Motor neuron (in vitro differentiated cells): ENCODE results near the gene ZNF91. TPM values are rescaled to one million over a fixed set of nuclear protein-coding genes. Genes with fewer than 3 reads are reported as not detected.
"Not testable (repeated sequence)": the region's sequence is repeated elsewhere in the genome, so short reads cannot be mapped to it uniquely, and the experiment has no call there.

Experiments used
- ATAC-seq, 8 experiments: fragments of 200-7000 bp; cut with Tn5 transposase; replicated peaks in 6 of 8; 2 replicates each; pipeline ENCODE4 v1.8.0; 2021; ENCODE audit warnings: mild to moderate bottlenecking in 8 of 8, moderate library complexity in 8 of 8
- H3K27ac ChIP-seq, 2 donors: fragments of 250-450 bp; sonication (Bioruptor Pico); 2 replicates each; pipeline ENCODE4 v1.9.0; 2021; ENCODE audit warnings: antibody characterized with exemption in 2 of 2, mild to moderate bottlenecking in 2 of 2, moderate library complexity in 1 of 2
- H3K4me1 ChIP-seq, 2 donors: fragments of 250-450 bp; sonication (Bioruptor Pico); replicated peaks in 1 of 2; 2 replicates each; pipeline ENCODE4 v1.6.1; 2021; ENCODE audit warnings: antibody characterized with exemption in 2 of 2, mild to moderate bottlenecking in 2 of 2, moderate library complexity in 1 of 2
- H3K4me3 ChIP-seq, 5 donors: fragments of 250-450 bp; sonication (Bioruptor Pico); 2 replicates each; pipeline ENCODE4 v1.9.0; 2021; ENCODE audit warnings: antibody characterized with exemption in 5 of 5, mild to moderate bottlenecking in 5 of 5, moderate library complexity in 4 of 5
- WGBS, 10 experiments: fragments of 450-650 bp; shearing (Covaris generic); methylation state at CpG; one replicate each; pipeline ENCODE4 v1.0.0; 2022; 5-methylcytosine and 5-hydroxymethylcytosine counted together
- in situ Hi-C, 9 experiments: fragments of 400-800 bp; cut with MboI; loops; one replicate each; pipeline ENCODE4 v1.15.0; 2021; ENCODE audit warnings: low sequenced_read_pairs in 9 of 9, low pct_unique_long_range_greater_than_20kb in 2 of 9; ENCODE audit not compliant: unreplicated experiment in 9 of 9
- total RNA-seq, 8 experiments: library from RNA; unstranded; fragments of 300-600 nt; gene quantifications; 2 replicates each; pipeline versions ENCODE4 v1.2.3 to v1.2.4, GENCODE V29; 2022

ZNF91 gene
- 100 to 1,000 TPM in 5 of 8 experiments, 10 to 100 TPM in 3; 18.1 to 233 (median 137) TPM for total RNA-seq

DNA sequence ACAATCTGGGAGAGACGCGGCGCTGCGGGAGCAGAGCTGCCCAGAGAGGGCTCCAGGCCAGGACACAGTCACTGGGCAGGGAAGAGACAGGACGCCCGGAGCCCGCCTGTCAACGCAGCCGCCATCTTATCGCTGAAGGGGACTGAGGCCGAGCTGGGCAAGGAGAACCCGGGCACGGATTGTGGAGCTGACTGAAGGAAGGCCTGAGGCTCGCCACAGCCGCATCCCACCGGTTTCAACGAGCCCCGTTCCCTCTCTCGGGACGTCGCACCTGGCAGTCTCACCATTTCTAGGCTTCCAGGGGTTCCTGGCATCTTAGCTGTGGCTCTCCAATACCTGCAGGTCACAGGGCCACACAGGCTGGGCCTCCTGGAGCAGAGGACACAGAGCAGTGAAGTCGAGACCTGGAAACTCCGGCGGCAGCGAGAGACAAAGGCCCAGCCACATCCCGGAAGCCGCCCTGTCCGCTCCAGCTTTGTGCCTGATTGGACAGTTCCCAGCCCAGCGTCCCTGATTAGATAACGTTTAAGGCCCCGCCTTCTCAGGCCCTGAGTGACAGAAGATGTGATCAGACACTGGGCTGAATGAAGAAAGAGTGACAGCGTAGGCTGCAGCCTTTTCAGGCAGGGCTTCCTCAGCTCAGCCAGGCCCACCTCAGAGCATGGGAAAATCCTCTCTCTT lies at the start of gene ZNF91:
Gene ZNF91 (minus strand): TSS at position 431 of the 681 bp plus-strand sequence. CDS start 117 bp downstream, at position 314.
- 0 to 5% (median 0%) methylated on average over 1 to 11 of the region's 32 CpGs; no CpG with 5 or more reads in 2 of the 10 experiments for WGBS, 10 experiments
- peak within 1 kb of the TSS; percentile 67 to 96 (median 83) for H3K4me3 ChIP-seq
- in situ Hi-C loops: no loop called here
- H3K4me1 ChIP-seq: peaks cover 5 to 15% of the 10 kb centered on the region in 2 donors
- H3K27ac ChIP-seq: peak within 1 kb of the TSS; percentile 97 to 98
- peak; percentile 92 to 99 (median 98) for ATAC-seq

DNA sequence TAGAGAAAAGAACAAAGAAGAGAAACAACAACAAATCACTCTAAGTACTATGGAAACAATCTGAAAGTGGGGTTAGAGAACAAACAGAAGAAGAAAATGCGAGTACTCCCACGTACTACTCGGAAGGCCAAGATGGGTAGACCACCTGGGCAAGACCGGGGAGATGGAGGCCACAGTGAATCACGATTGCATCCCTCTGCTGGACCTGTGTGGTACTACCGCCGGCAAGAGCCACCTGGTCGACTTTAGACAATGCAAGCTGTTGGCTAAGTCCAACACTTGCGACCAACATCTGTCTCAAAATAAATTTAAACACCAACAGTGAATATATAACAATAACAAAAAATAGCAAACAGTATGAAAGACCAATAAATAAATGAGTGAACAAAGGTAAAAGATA lies 45.5 kb upstream of the ZNF91 start:
- H3K27ac ChIP-seq: no peak overlapping the region
- in situ Hi-C loops: no loop called here
- H3K4me3 ChIP-seq: no peak overlapping the region
- 19 to 73% (median 61%) methylated on average over 1 to 9 of the region's 9 CpGs for WGBS, 10 experiments
- ATAC-seq: peak in 1 of 8 experiments; percentile 45
- no peaks in the 10 kb centered on the region for H3K4me1 ChIP-seq

- H3K4me3 ChIP-seq: no peak overlapping the region
- 17 to 100% (median 74%) methylated on average over 3 to 7 of the region's 9 CpGs; no CpG with 5 or more reads in 1 of the 10 experiments for WGBS, 10 experiments
- no peak overlapping the region for H3K27ac ChIP-seq
- ATAC-seq: no peak
- no peaks in the 10 kb centered on the region for H3K4me1 ChIP-seq
- in situ Hi-C loops: no loop called here
Observed at GRCh38 chr19:23440207-23440606, 44.9 kb upstream of the ZNF91 start.

DNA sequence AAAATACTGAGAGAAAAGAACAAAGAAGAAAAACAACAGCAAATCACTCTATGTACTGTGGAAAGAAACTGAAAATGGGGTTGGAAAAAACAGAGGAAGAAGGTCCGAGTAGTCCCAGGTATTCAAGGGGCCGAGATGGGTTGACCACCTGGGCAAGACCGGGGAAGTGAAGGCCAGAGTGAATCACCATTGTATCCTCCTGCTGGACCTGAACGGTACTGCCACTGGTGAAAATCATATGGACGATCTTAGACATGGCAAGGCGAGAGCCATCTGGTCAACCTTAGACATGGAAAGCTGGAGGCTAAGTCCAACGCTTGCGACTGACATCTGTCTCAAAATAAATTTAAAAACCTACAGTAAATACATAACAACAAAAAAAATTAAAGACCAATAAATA lies 44.4 kb upstream of the ZNF91 start:
- H3K27ac ChIP-seq: no peak overlapping the region
- no peaks in the 10 kb centered on the region for H3K4me1 ChIP-seq
- 27 to 80% (median 71%) methylated on average over 3 to 8 of the region's 8 CpGs; no CpG with 5 or more reads in 2 of the 10 experiments for WGBS, 10 experiments
- in situ Hi-C loops: no loop called here
- H3K4me3 ChIP-seq: no peak overlapping the region
- no peak for ATAC-seq

DNA sequence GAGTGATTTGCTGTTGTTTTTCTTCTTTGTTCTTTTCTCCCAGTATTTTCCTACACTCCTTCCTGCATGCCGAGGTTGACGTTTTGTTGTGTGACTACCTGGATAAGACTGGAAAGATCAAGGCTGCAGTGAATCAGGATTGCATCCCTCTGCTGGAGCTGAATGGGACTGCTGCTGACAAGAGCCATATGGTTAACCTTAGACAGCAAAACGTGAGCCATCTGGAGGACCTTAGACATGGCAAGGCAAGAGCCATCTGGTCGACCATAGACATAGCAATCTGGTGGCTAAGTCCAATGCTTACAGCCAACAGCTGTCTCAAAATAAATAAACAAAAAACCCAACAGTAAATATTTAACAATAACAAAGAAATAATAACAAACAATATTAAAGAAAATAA lies 42.6 kb upstream of the ZNF91 start:
- in situ Hi-C loops: no loop called here
- Histone ChIP-seq H3K4me1 (no peaks in the 10 kb centered on the region), H3K27ac (no peak overlapping the region), H3K4me3 (no peak overlapping the region)
- ATAC-seq: no peak
- WGBS, 10 experiments: 0 to 80% (median 58%) methylated on average over 1 to 4 of the region's 4 CpGs; no CpG with 5 or more reads in 1 of the 10 experiments

DNA sequence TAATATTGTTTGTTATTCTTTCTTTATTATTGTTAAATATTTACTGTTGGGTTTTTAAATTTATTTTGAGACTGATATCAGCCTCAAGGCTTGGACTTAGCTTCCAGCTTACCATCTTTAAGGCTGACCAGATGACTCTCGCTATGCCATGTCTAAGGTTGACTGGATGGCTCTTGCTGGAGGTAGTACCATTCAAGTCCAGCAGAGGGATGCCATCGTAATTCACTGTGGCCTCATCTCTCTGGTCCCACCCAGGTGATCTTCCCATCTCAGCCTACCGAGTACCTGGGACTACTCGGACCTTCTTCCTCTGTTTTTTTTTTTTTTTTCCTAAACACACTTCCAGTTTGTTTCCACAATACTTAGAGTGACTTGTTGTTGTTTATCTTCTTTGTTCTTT lies 41.7 kb upstream of the ZNF91 start:
- in situ Hi-C loops: no loop called here
- peak in 1 of 8 experiments; percentile 16 for ATAC-seq
- Histone ChIP-seq H3K4me1 (no peaks in the 10 kb centered on the region), H3K27ac (no peak overlapping the region), H3K4me3 (no peak overlapping the region)
- whole genome bisulfite sequencing, 10 experiments: 33 to 81% (median 57%) methylated on average over 2 to 4 of the region's 4 CpGs; no CpG with 5 or more reads in 1 of the 10 experiments

DNA sequence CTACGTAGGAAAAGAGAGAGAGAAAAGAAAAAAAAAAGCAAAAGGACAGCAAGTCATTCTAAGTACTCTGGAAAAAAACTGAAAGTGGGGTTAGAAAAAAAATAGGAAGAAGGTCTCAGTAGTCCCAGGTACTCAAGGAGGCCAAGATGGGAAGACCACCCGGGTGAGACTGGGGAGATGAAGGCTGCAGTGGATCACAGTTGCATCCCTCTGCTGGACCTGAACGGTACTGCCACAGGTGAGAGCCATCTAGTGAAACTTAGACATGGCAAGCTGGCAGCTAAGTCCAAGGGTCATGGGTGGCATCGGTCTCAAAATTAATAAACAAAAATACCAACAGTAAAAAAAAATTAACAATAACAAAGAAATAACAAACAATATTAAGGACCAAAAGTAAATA lies 41.0 kb upstream of the ZNF91 start:
- no peaks in the 10 kb centered on the region for H3K4me1 ChIP-seq
- ATAC-seq: no peak
- H3K4me3 ChIP-seq: no peak overlapping the region
- 17 to 100% (median 63%) methylated on average over 1 to 4 of the region's 4 CpGs; no CpG with 5 or more reads in 1 of the 10 experiments for WGBS, 10 experiments
- in situ Hi-C loops: no loop called here
- H3K27ac ChIP-seq: no peak overlapping the region

GRCh38 chr19:23420824-23421223 lies 25.6 kb upstream of the ZNF91 start:
- no peak for ATAC-seq
- Histone ChIP-seq H3K27ac (no peak overlapping the region), H3K4me1 (no peaks in the 10 kb centered on the region), H3K4me3 (no peak overlapping the region)
- WGBS, 10 experiments: 40 to 80% (median 58%) methylated on average over 1 to 4 of the region's 5 CpGs; no CpG with 5 or more reads in 6 of the 10 experiments
- in situ Hi-C loops: no loop called here

- H3K4me1 ChIP-seq, in situ Hi-C loops, H3K4me3 ChIP-seq, H3K27ac ChIP-seq, ATAC-seq: not testable (repeated sequence)
- no CpG with 5 or more reads among the region's 38 CpGs for WGBS, 10 experiments
Observed at GRCh38 chr19:23419261-23419660, 24.0 kb upstream of the ZNF91 start.

DNA sequence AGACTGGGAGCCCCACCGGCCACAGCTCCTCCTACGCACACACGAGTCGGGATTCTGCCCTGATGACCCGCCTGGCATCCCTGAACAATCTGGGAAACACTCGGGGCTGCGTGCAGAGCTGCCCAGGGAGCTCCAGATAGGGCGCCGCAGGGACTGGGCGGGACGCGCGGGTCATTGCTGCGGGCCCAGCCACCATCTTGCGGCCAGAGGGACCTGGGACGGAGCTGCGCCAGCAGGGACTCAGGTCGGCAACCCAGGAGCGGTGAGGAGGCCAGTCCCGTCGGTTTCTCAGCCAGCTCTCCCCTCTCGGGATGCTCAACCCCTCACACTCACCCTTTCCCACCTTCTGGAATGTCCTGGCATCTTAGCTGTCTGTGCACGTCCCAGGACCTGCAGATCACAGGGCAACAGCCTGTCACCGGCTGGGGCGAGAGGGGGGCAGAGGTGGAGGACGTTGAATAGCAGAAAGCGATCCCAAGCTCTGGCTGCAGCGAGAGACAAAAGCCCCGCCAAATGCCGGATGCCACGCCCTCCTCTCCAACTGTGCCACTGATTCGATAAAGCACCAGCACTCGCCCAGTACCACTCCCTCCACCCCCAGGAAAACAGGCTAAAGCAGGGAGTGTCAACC lies 20.4 kb upstream of the ZNF91 start:
- ATAC-seq: peak; percentile 85 to 96 (median 93)
- Histone ChIP-seq H3K4me3 (peak overlapping the region; percentile 45 to 57 (median 53)), H3K4me1 (peaks cover 0 to 3% of the 10 kb centered on the region in 2 donors), H3K27ac (peak overlapping the region in 1 of 2 donors; percentile 24)
- 0 to 8% (median 0%) methylated on average over 2 to 12 of the region's 33 CpGs; no CpG with 5 or more reads in 4 of the 10 experiments for WGBS, 10 experiments
- in situ Hi-C loops: no loop called here

DNA sequence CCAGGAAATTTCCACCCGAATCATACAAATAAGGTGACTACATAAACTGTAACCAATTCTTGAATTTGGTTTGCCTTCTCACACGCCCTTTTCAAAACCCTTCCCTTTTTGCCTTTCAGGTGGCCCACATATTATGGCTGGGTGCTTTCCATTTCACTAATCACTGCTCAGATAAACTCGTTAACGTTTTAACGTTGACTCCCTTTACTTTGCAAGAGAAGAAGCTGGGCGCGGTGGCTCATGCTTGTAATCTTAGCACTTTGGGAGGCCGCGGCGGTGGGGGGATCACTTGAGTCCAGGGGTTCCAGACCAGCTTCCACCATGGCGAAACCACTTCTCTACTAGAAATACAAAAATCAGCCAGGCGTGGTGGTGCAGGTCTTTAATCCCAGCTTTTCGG lies 19.8 kb upstream of the ZNF91 start:
- WGBS, 10 experiments: 1 to 36% (median 9%) methylated on average over 2 to 13 of the region's 13 CpGs; no CpG with 5 or more reads in 2 of the 10 experiments
- peak overlapping the region; percentile 45 to 57 (median 53) for H3K4me3 ChIP-seq
- in situ Hi-C loops: no loop called here
- no peak overlapping the region for H3K27ac ChIP-seq
- H3K4me1 ChIP-seq: peaks cover 0 to 3% of the 10 kb centered on the region in 2 donors
- peak in 6 of 8 experiments; percentile 7 to 52 (median 20) for ATAC-seq

DNA sequence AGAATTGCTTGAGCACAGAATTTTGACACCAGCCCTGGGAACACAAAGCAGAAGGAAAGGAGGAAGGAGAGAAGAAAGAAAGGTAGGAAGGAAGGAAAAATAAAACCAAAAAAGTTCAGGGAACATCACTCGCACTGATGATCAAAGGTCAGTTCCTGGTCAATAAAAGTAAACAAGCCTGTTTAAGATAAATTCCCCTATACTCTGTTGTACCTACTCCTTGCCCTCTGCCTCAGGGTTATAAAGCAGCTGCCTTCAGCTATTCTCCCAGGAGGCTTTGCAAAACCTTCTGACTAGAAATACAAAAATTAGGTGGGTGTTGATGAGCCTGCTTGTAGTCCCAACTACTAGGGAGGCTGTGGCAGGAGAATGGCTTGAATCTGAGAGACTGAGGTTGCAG lies 14.9 kb upstream of the ZNF91 start:
- H3K4me3 ChIP-seq: no peak overlapping the region
- H3K4me1 ChIP-seq: peaks cover 0 to 3% of the 10 kb centered on the region in 2 donors
- in situ Hi-C loops: no loop called here
- no peak for ATAC-seq
- H3K27ac ChIP-seq: no peak overlapping the region
- 40 to 100% (median 83%) methylated on average over 1 of the region's 1 CpG; no CpG with 5 or more reads in 2 of the 10 experiments for WGBS, 10 experiments

DNA sequence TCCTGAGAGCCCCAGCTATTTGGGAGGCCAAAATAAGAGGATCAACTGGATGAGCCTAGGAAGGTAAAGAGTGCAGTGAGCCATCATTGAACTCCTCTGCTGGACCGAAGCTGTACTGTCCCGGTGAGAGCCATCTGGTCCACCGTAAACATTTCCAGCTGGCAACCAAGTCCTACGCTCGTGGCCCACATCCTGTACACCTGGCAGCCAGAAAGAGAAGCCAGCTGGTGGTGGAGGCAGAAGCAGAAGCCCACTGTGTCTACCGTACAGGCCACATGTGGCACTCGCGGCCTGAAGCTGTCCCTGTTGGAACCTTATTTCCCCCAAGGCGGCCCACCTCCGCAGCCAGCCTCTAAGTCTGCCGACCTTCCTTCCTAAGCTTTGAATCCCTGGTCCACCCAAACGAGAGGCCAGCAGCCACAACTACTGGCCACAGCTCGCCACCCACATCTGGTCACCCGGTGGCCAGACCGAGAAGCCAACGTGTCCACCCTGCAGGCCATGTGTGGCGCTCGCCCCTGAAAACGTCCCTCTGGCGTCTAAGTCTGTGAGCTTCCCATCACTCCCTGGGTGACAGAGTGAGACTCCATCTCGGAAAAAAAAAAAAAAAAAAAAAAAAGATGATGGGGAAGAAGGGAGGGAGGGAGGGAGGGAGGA lies 14.2 kb upstream of the ZNF91 start:
- ATAC-seq: no peak
- WGBS, 10 experiments: 0 to 100% (median 82%) methylated on average over 1 to 12 of the region's 21 CpGs
- in situ Hi-C loops: no loop called here

More for the DNA sequence above, 14.2 kb upstream of the ZNF91 start:
- H3K4me1 ChIP-seq: no peaks in the 10 kb centered on the region
- no peak overlapping the region for H3K27ac ChIP-seq
- no peak overlapping the region for H3K4me3 ChIP-seq
